Left lung (tissue), 10 donors: ENCODE results near the gene LMF2. TPM values are rescaled to one million over a fixed set of nuclear protein-coding genes. Genes with fewer than 3 reads are reported as not detected.

Source experiments
- ATAC-seq: fragments of 200-7000 bp; cut with Tn5 transposase; one replicate; pipeline ENCODE4 v1.9.1; 2020; ENCODE audit warnings: moderate library complexity
- DNase-seq, 4 donors: peaks; one replicate each; pipeline ENCODE4 v3.0.0-alpha.2; 2013 to 2020
- H3K27ac ChIP-seq, 2 donors: fragments of 200-600 bp; sonication (generic) in 1 of 2; one replicate each; pipeline versions ENCODE4 v1.5.0 to v1.8.0; 2020 to 2021
- H3K27me3 ChIP-seq, 2 donors: fragments of 200-600 bp; sonication (generic) in 1 of 2; one replicate each; pipeline versions ENCODE4 v1.5.0 to v1.8.0; 2020 to 2021
- H3K36me3 ChIP-seq, 2 donors: fragments of 200-600 bp; sonication (generic) in 1 of 2; one replicate each; pipeline versions ENCODE4 v1.5.0 to v1.8.0; 2020 to 2021
- H3K4me1 ChIP-seq, 2 donors: fragments of 200-600 bp; one replicate each; pipeline ENCODE4 v1.8.0; 2021
- H3K4me3 ChIP-seq, 2 donors: fragments of 200-600 bp; sonication (generic) in 1 of 2; one replicate each; pipeline versions ENCODE4 v1.5.0 to v1.8.0; 2020 to 2021; ENCODE audit warnings: mild to moderate bottlenecking in 1 of 2
- H3K9me3 ChIP-seq, 2 donors: fragments of 200-600 bp; sonication (generic) in 1 of 2; one replicate each; pipeline versions ENCODE4 v1.5.0 to v1.8.0; 2020 to 2021
- CTCF ChIP-seq, 2 donors: fragments of 200-600 bp; sonication (generic) in 1 of 2; IDR thresholded peaks; one replicate each; pipeline versions ENCODE4 v1.5.0 to v1.8.0; 2021; ENCODE audit warnings: antibody characterized with exemption in 2 of 2
- intact Hi-C, 2 donors: fragments of 100-400 bp; cut with DNase I; formaldehyde crosslinking; loops; one replicate each; pipeline versions ENCODE4 v1.11.2 to v1.14.2; 2022
- polyA plus RNA-seq, 6 donors: library from polyadenylated mRNA; unstranded; fragments of 120-200 nt; gene quantifications; one replicate each; pipeline ENCODE4 v1.2.1, GENCODE V29; 2013; ENCODE audit not compliant: insufficient read length in 6 of 6
- total RNA-seq, 2 donors: library from RNA; stranded (reverse); fragmentation: NEBNext Ultra II Directional; extraction: Animal tissue kit (Norgen Biotek cat#: 25700); gene quantifications; one replicate each; pipeline ENCODE4 v1.2.1, GENCODE V29; 2021
- donor health status: DM: no; HTN: yes; CAD: no.
- donor health status: DM: no; HTN: no; CAD: no.

The LMF2 gene
- total and polyA plus RNA-seq, 8 donors, result 32.9 to 76.4 (median 47.1) TPM

GRCh38 chr22:50525858-50526107 lies 18.3 kb upstream of the LMF2 start:
- Histone ChIP-seq H3K27me3 (no peaks in the 10 kb centered on the region), H3K4me1 (peaks cover 19 to 46% of the 10 kb centered on the region in 2 donors), H3K36me3 (peaks cover 0 to 56% of the 10 kb centered on the region in 2 donors), H3K9me3 (no peaks in the 10 kb centered on the region), H3K4me3 (peak overlapping the region; percentile 85 to 86), H3K27ac (peak overlapping the region; percentile 99)
- intact Hi-C loops, result no loop called here
- ATAC-seq (peak; percentile 4), DNase-seq (no peak)
- no peak for TF ChIP-seq CTCF (IDR thresholded peaks at IDR 0.05)

GRCh38 chr22:50525104-50525857 lies 17.8 kb upstream of the LMF2 start, which contains the start of gene SCO2:
SCO2 (minus strand) TSS chr22:50525598; CDS start chr22:50524411, 1,187 bp downstream.
- H3K27ac ChIP-seq, result peak within 1 kb of the TSS; percentile 99
- peak within 1 kb of the TSS; percentile 85 to 86 for H3K4me3 ChIP-seq
- no peaks in the 10 kb centered on the region for H3K9me3 ChIP-seq
- no peak for TF ChIP-seq CTCF (IDR thresholded peaks at IDR 0.05)
- intact Hi-C loops, result no loop called here
- no peaks in the 10 kb centered on the region for H3K27me3 ChIP-seq
- DNase-seq (peak; percentile 96 to 99 (median 98)), ATAC-seq (peak; percentile 50)
- peaks cover 0 to 61% of the 10 kb centered on the region in 2 donors for H3K36me3 ChIP-seq
- H3K4me1 ChIP-seq, result peaks cover 19 to 46% of the 10 kb centered on the region in 2 donors

GRCh38 chr22:50524676-50525103 lies 17.2 kb upstream of the LMF2 start:
- no peak for DNase-seq
- intact Hi-C loops, result no loop called here
- Histone ChIP-seq H3K4me1 (peaks cover 19 to 46% of the 10 kb centered on the region in 2 donors), H3K4me3 (peak overlapping the region; percentile 85 to 86), H3K36me3 (peaks cover 0 to 67% of the 10 kb centered on the region in 2 donors), H3K27me3 (no peaks in the 10 kb centered on the region), H3K27ac (peak overlapping the region; percentile 99), H3K9me3 (no peaks in the 10 kb centered on the region)
- TF ChIP-seq CTCF (IDR thresholded peaks at IDR 0.05), result no peak
- peak; percentile 0 for ATAC-seq

GRCh38 chr22:50523806-50524675 lies 16.5 kb upstream of the LMF2 start:
- H3K4me3 ChIP-seq, result peak overlapping the region; percentile 85 to 86
- peaks cover 0 to 70% of the 10 kb centered on the region in 2 donors for H3K36me3 ChIP-seq
- H3K4me1 ChIP-seq, result peaks cover 19 to 43% of the 10 kb centered on the region in 2 donors
- DNase-seq (peak in 1 of 4 donors; percentile 79), ATAC-seq (no peak)
- no peak for TF ChIP-seq CTCF (IDR thresholded peaks at IDR 0.05)
- no peaks in the 10 kb centered on the region for H3K27me3 ChIP-seq
- H3K9me3 ChIP-seq, result no peaks in the 10 kb centered on the region
- H3K27ac ChIP-seq, result peak overlapping the region; percentile 99
- intact Hi-C loops, result no loop called here

- Histone ChIP-seq H3K4me1 (peaks cover 19 to 37% of the 10 kb centered on the region in 2 donors), H3K27me3 (no peaks in the 10 kb centered on the region), H3K9me3 (no peaks in the 10 kb centered on the region), H3K27ac (no peak overlapping the region), H3K36me3 (peaks cover 0 to 70% of the 10 kb centered on the region in 2 donors), H3K4me3 (no peak overlapping the region)
- ATAC-seq (no peak), DNase-seq (peak in 1 of 4 donors; percentile 63)
- no peak for TF ChIP-seq CTCF (IDR thresholded peaks at IDR 0.05)
- intact Hi-C loops, result no loop called here
Measured at GRCh38 chr22:50523458-50523805, 15.9 kb upstream of the LMF2 start.
